Mesendoderm (in vitro differentiated cells): ENCODE measurements around the gene TMEM132D.

ENCODE experiments used
- DNase-seq: peaks from one replicate; pipeline ENCODE4 v3.0.0; 2013
- H2AK5ac ChIP-seq: 2 replicates; pipeline ENCODE4 v1.6.1; 2013; ENCODE audit warnings: low read length, inconsistent platforms
- H2BK120ac ChIP-seq: 2 replicates; pipeline ENCODE4 v1.6.1; 2013; ENCODE audit warnings: low read depth, mild to moderate bottlenecking, low read length, moderate library complexity, mixed read lengths
- H2BK15ac ChIP-seq: replicated peaks from 2 replicates; pipeline ENCODE4 v1.6.1; 2013; ENCODE audit warnings: low read depth, mild to moderate bottlenecking, moderate library complexity
- H2BK5ac ChIP-seq: 2 replicates; pipeline ENCODE4 v1.6.1; 2013; ENCODE audit warnings: low read length, inconsistent platforms
- H3K18ac ChIP-seq: 2 replicates; pipeline ENCODE4 v1.6.1; 2013; ENCODE audit warnings: mild to moderate bottlenecking, low read length, mixed read lengths
- H3K23ac ChIP-seq: one replicate; pipeline ENCODE4 v1.6.1; 2013; ENCODE audit warnings: low read length
- H3K27ac ChIP-seq: 2 replicates; pipeline ENCODE4 v1.5.1; 2013; ENCODE audit warnings: low read depth, mild to moderate bottlenecking, inconsistent platforms, low read length, moderate library complexity
- H3K27me3 ChIP-seq: 2 replicates; pipeline ENCODE4 v1.6.1; 2013; ENCODE audit warnings: low read length, control low read depth, mild to moderate bottlenecking, inconsistent platforms; ENCODE audit not compliant: insufficient read depth, poor library complexity
- H3K36me3 ChIP-seq: 2 replicates; pipeline ENCODE4 v1.6.1; 2013; ENCODE audit warnings: low read length, inconsistent platforms; ENCODE audit not compliant: control insufficient read depth, insufficient read depth
- H3K4ac ChIP-seq: one replicate; pipeline ENCODE4 v1.6.1; 2013; ENCODE audit warnings: low read depth, mild to moderate bottlenecking, low read length, moderate library complexity
- H3K4me1 ChIP-seq: 2 replicates; pipeline ENCODE4 v1.6.1; 2013; ENCODE audit warnings: low read depth, low read length, inconsistent platforms; ENCODE audit not compliant: control insufficient read depth
- H3K4me2 ChIP-seq: 2 replicates; pipeline ENCODE4 v1.6.1; 2013; ENCODE audit warnings: low read length
- H3K4me3 ChIP-seq: 2 replicates; pipeline ENCODE4 v1.5.1; 2013; ENCODE audit warnings: mild to moderate bottlenecking, low read length
- H3K56ac ChIP-seq: one replicate; pipeline ENCODE4 v1.6.1; 2013; ENCODE audit warnings: low read length
- H3K79me1 ChIP-seq: 2 replicates; pipeline ENCODE4 v1.6.1; 2013; ENCODE audit warnings: low read length, inconsistent platforms
- H3K79me2 ChIP-seq: 2 replicates; pipeline ENCODE4 v1.6.1; 2013; ENCODE audit warnings: mild to moderate bottlenecking, low read length; ENCODE audit not compliant: control insufficient read depth, insufficient read depth
- H3K9ac ChIP-seq: 2 replicates; pipeline ENCODE4 v1.6.1; 2013; ENCODE audit warnings: low read length, inconsistent platforms
- H4K5ac ChIP-seq: one replicate; pipeline ENCODE4 v1.6.1; 2013; ENCODE audit warnings: low read length
- H4K8ac ChIP-seq: one replicate; pipeline ENCODE4 v1.6.1; 2013; ENCODE audit warnings: low read depth, mild to moderate bottlenecking, control low read depth, low read length, moderate library complexity
- WGBS: extraction: QIAGEN DNeasy Blood & Tissue Kit; methylation state at CpG from one replicate; pipeline ENCODE4 v1.1.7; 2013; ENCODE audit warnings: low lambda C conversion rate, missing lambda C conversion rate; ENCODE audit not compliant: insufficient coverage; ENCODE audit errors: extremely low coverage; 5-methylcytosine and 5-hydroxymethylcytosine counted together

Gene TMEM132D

DNA sequence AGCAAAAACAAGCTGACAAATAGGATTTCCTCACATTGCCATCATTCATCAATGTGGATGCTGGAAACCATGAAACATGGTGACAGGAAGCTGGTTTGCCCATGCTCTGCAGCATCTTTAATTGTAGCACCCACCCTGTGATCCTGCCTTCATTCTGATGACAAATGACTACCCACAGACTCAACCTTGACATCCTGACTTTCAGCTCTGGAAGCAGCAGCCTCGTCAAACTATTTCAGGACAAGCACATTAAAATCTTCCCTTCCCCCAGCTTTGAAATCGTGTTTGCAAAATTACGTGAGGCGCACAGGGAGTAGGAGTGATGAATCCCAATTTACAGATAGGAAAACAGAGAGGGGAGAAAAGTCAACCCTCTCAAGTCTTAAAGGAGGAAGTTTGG is 765.0 kb downstream of the TMEM132D start:
- H3K23ac ChIP-seq: no peak overlapping the region
- H3K18ac ChIP-seq: no peak overlapping the region
- no peaks in the 10 kb centered on the region for H3K4me1 ChIP-seq
- no peaks in the 10 kb centered on the region for H3K79me2 ChIP-seq
- H3K36me3 ChIP-seq: no peaks in the 10 kb centered on the region
- no peak overlapping the region for H2BK120ac ChIP-seq
- H2BK5ac ChIP-seq: no peak overlapping the region
- H3K79me1 ChIP-seq: no peaks in the 10 kb centered on the region
- no peak overlapping the region for H3K9ac ChIP-seq
- no peak overlapping the region for H4K5ac ChIP-seq
- no peak overlapping the region for H3K4me2 ChIP-seq
- no peak overlapping the region for H3K56ac ChIP-seq
- DNase-seq: no peak
- no peak overlapping the region for H2AK5ac ChIP-seq
- H3K27me3 ChIP-seq: no peaks in the 10 kb centered on the region
- no peak overlapping the region for H3K27ac ChIP-seq
- H3K4ac ChIP-seq: no peak overlapping the region
- no peak overlapping the region for H4K8ac ChIP-seq
- H3K4me3 ChIP-seq: no peak overlapping the region
- no CpG with 5 or more reads among the region's 4 CpGs for WGBS
- no peak overlapping the region for H2BK15ac ChIP-seq

DNA sequence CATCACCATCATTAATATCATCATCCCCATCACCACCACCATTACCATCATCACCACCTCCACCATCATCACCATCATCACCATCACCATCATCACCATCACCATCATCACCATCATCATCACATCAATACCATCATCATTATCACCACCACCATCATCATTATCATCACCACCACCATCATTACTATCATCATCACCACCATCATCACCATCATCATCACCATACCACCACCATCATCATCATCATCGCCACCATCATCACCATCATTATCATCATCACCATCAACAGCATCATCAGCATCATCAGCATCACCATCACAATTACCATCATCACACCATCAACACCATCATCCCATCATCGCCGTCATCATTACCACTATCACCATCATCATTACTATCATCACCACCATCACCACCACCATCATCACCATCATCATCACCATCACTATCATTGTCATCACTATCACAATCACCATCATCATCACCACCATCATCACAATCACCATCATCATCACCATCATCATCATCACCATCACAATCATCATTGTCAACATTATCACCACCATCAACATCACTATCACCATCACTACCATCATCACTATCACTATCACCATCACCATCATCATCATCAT is 767.0 kb downstream of the TMEM132D start:
- H3K4me2 ChIP-seq: no peak overlapping the region
- no peak overlapping the region for H4K5ac ChIP-seq
- H3K36me3 ChIP-seq: no peaks in the 10 kb centered on the region
- no peaks in the 10 kb centered on the region for H3K27me3 ChIP-seq
- no peak overlapping the region for H3K4me3 ChIP-seq
- no peaks in the 10 kb centered on the region for H3K79me1 ChIP-seq
- no peak overlapping the region for H3K27ac ChIP-seq
- no peak overlapping the region for H3K9ac ChIP-seq
- no peak overlapping the region for H4K8ac ChIP-seq
- no peak overlapping the region for H3K4ac ChIP-seq
- no peak for DNase-seq
- H2BK5ac ChIP-seq: no peak overlapping the region
- no peak overlapping the region for H2AK5ac ChIP-seq
- no peaks in the 10 kb centered on the region for H3K79me2 ChIP-seq
- WGBS: 100% methylated on average over 3 of the region's 3 CpGs
- no peak overlapping the region for H2BK15ac ChIP-seq
- H2BK120ac ChIP-seq: no peak overlapping the region
- no peaks in the 10 kb centered on the region for H3K4me1 ChIP-seq
- H3K23ac ChIP-seq: no peak overlapping the region
- H3K56ac ChIP-seq: no peak overlapping the region
- H3K18ac ChIP-seq: no peak overlapping the region

DNA sequence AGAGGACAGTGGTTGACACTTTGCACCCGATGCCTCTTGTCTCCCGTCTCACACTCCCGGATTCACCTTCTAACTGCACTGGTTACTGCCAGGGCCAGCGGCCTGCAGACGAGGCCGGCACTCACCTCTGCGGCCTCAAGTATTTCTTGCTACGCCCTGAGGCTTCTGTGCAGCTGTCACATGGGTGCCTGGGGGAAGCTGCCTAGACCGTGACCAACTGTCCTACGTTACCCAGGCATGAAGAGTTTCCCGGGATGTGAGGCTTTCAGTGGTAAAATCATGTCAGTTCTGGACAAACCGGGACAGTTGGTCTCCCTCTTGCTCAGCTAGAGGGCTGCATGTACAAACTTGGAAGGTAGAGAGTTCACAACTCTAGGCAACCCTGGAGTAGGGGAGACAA is 776.1 kb downstream of the TMEM132D start:
- no CpG with 5 or more reads among the region's 12 CpGs for WGBS
- no peak overlapping the region for H3K56ac ChIP-seq
- H3K4me1 ChIP-seq: no peaks in the 10 kb centered on the region
- H3K36me3 ChIP-seq: no peaks in the 10 kb centered on the region
- DNase-seq: no peak
- H3K18ac ChIP-seq: no peak overlapping the region
- no peak overlapping the region for H2BK15ac ChIP-seq
- H3K4ac ChIP-seq: no peak overlapping the region
- H3K79me2 ChIP-seq: no peaks in the 10 kb centered on the region
- H3K4me3 ChIP-seq: no peak overlapping the region
- H3K9ac ChIP-seq: no peak overlapping the region
- H4K5ac ChIP-seq: no peak overlapping the region
- no peak overlapping the region for H2BK120ac ChIP-seq
- no peaks in the 10 kb centered on the region for H3K27me3 ChIP-seq
- no peak overlapping the region for H3K27ac ChIP-seq
- no peak overlapping the region for H3K23ac ChIP-seq
- H2BK5ac ChIP-seq: no peak overlapping the region
- no peaks in the 10 kb centered on the region for H3K79me1 ChIP-seq
- no peak overlapping the region for H4K8ac ChIP-seq
- no peak overlapping the region for H2AK5ac ChIP-seq
- no peak overlapping the region for H3K4me2 ChIP-seq

DNA sequence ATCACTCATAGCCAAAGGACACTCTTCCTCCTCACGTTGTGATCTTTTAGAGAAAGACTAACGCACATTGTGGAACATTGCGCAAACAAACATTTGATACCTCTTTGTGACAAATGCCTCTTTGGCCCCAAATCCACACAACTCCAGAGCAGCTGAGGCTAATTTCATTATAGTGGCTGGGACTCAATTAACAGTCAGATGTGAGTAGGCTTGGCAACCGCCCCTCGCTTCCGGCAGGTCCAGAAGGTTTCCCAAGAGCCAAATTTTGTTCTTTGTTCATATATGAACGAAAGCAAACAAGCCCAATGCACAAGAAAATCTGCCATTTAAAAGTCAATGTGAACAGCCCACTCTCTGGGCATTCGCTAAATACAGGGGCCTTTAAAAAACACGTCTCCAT is 776.6 kb downstream of the TMEM132D start:
- DNase-seq: no peak
- H3K4ac ChIP-seq: no peak overlapping the region
- H3K4me3 ChIP-seq: no peak overlapping the region
- no peak overlapping the region for H3K18ac ChIP-seq
- H3K36me3 ChIP-seq: no peaks in the 10 kb centered on the region
- H3K27ac ChIP-seq: no peak overlapping the region
- no peaks in the 10 kb centered on the region for H3K79me2 ChIP-seq
- no peak overlapping the region for H3K9ac ChIP-seq
- H3K56ac ChIP-seq: no peak overlapping the region
- no peak overlapping the region for H3K4me2 ChIP-seq
- no peak overlapping the region for H2BK5ac ChIP-seq
- H4K8ac ChIP-seq: no peak overlapping the region
- H3K4me1 ChIP-seq: no peaks in the 10 kb centered on the region
- H3K23ac ChIP-seq: no peak overlapping the region
- no peak overlapping the region for H4K5ac ChIP-seq
- H3K27me3 ChIP-seq: no peaks in the 10 kb centered on the region
- H2BK15ac ChIP-seq: no peak overlapping the region
- WGBS: no CpG with 5 or more reads among the region's 9 CpGs
- H2BK120ac ChIP-seq: no peak overlapping the region
- H3K79me1 ChIP-seq: no peaks in the 10 kb centered on the region
- H2AK5ac ChIP-seq: no peak overlapping the region

DNA sequence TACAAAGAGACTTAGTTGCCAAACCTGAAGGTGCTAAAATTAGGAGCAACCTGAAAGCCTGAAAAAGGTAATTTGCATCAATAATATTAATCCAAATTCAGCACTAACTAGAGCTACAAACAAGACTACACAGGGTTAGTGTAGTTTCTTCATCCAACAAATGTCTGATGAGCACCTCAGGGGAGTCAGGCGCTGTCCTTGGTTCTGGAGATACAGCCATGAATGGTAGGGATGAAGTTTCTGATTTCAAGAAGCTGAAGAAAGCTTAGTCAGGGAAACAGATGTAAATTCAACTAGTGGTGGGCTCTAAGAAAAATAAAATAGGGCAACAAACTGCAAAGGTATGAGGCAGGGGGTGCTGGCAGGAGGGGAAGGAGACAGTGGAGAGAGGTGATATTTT is 784.3 kb downstream of the TMEM132D start:
- H3K79me2 ChIP-seq: no peaks in the 10 kb centered on the region
- no peak overlapping the region for H2AK5ac ChIP-seq
- no peaks in the 10 kb centered on the region for H3K79me1 ChIP-seq
- H3K27ac ChIP-seq: no peak overlapping the region
- no peak overlapping the region for H3K4me3 ChIP-seq
- H4K5ac ChIP-seq: no peak overlapping the region
- H3K18ac ChIP-seq: no peak overlapping the region
- no peak overlapping the region for H2BK120ac ChIP-seq
- no peak overlapping the region for H3K56ac ChIP-seq
- no peak overlapping the region for H3K9ac ChIP-seq
- H3K4ac ChIP-seq: no peak overlapping the region
- no peak overlapping the region for H3K23ac ChIP-seq
- no peak overlapping the region for H2BK5ac ChIP-seq
- H3K27me3 ChIP-seq: no peaks in the 10 kb centered on the region
- no peaks in the 10 kb centered on the region for H3K36me3 ChIP-seq
- WGBS: no CpG with 5 or more reads among the region's 1 CpG
- H2BK15ac ChIP-seq: no peak overlapping the region
- H3K4me1 ChIP-seq: no peaks in the 10 kb centered on the region
- DNase-seq: peak; percentile 39
- H3K4me2 ChIP-seq: no peak overlapping the region
- H4K8ac ChIP-seq: no peak overlapping the region

DNA sequence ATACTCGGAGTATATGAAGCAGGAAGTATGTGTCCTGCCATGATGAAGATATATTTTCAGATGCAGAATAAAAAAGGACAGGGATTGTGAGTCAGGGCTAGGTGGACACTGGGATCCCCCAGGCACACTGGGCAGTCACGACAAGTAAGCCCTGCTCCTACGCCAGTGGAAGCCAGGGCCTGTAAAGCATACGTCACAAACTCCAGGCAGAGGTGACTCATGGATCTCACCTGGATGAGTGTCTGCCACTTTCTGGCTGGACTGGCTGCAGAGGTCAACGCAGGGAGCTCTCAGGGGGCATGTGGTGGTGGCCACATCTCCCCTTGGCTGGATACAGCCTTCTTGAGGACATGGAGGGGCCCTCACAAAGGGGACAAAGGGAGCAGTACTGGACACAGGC is 788.3 kb downstream of the TMEM132D start:
- Histone ChIP-seq H2BK120ac (no peak overlapping the region), H3K56ac (no peak overlapping the region), H2AK5ac (no peak overlapping the region), H3K23ac (no peak overlapping the region), H3K4me2 (no peak overlapping the region), H2BK5ac (no peak overlapping the region), H3K27ac (no peak overlapping the region), H2BK15ac (no peak overlapping the region), H4K5ac (no peak overlapping the region), H3K4me1 (no peaks in the 10 kb centered on the region), H3K4ac (no peak overlapping the region), H3K79me2 (no peaks in the 10 kb centered on the region), H3K27me3 (no peaks in the 10 kb centered on the region), H3K18ac (no peak overlapping the region), H4K8ac (no peak overlapping the region), H3K36me3 (no peaks in the 10 kb centered on the region), H3K9ac (no peak overlapping the region), H3K79me1 (no peaks in the 10 kb centered on the region), H3K4me3 (no peak overlapping the region)
- DNase-seq: no peak
- no CpG with 5 or more reads among the region's 5 CpGs for WGBS
